ENCODE data around the gene TMEM62.

DNA sequence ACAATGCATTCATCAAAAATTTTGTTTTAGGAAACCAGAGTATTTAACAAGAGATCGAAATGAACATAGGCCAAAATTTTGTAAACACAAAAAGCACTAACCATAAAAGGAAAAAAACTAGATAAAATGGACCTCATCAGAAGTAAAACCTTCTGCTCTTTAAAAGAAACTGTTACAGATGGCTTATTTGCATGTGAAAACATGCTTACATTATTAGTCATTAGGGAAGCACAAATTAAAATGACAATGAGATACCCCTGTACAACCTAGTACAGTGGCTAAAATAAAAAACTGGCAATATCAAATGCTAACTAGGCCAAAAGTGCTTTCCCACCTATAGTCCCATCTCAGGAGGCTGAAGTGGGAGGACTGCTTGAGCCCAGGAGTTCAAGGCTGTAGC is 46.8 kb upstream of the TMEM62 start:
- TF ChIP-seq EZH2 (IDR thresholded peaks at IDR 0.05; ENCODE audit: insufficient read depth, poor library complexity, severe bottlenecking) (no peak), EZH2phosphoT487 (IDR thresholded peaks at IDR 0.05; ENCODE audit: insufficient read depth, low read depth) (no peak)

Data from GM23248 (cell line).